Ishikawa (cell line): ENCODE data around the gene SLX9.
A peak's percentile ranks its signal among the peaks of the same experiment; 100 is the strongest.

Experiments
- CEBPB ChIP-seq: IDR thresholded peaks from 2 replicates; pipeline ENCODE4 v1.6.1; 2012
- CREB1 ChIP-seq: IDR thresholded peaks from 2 replicates; pipeline ENCODE4 v1.6.1; 2012; ENCODE audit warnings: low read depth
- EGR1 ChIP-seq: IDR thresholded peaks from 2 replicates; pipeline ENCODE4 v1.6.1; 2012
- EP300 ChIP-seq: IDR thresholded peaks from 2 replicates; pipeline ENCODE4 v1.6.1; 2012; ENCODE audit warnings: borderline replicate concordance
- FOXM1 ChIP-seq: IDR thresholded peaks from 2 replicates; pipeline ENCODE4 v1.6.1; 2012; ENCODE audit warnings: low read depth, borderline replicate concordance
- NFIC ChIP-seq: IDR thresholded peaks from 2 replicates; pipeline ENCODE4 v1.6.1; 2012
- RAD21 ChIP-seq: IDR thresholded peaks from 2 replicates; pipeline ENCODE4 v1.6.1; 2012; ENCODE audit warnings: low read depth
- TAF1 ChIP-seq: IDR thresholded peaks from 2 replicates; pipeline ENCODE4 v1.6.1; 2012; ENCODE audit warnings: low read depth, mild to moderate bottlenecking
- TCF12 ChIP-seq: IDR thresholded peaks from 2 replicates; pipeline ENCODE4 v1.6.1; 2012; ENCODE audit warnings: low read depth
- TEAD4 ChIP-seq: IDR thresholded peaks from 2 replicates; pipeline ENCODE4 v1.6.1; 2012
- YY1 ChIP-seq: IDR thresholded peaks from 2 replicates; pipeline ENCODE4 v1.6.1; 2012; ENCODE audit warnings: low read depth
- ZBTB7A ChIP-seq: IDR thresholded peaks from 2 replicates; pipeline ENCODE4 v1.6.1; 2012; ENCODE audit warnings: low read depth
- TF ChIP-seq, protein P1 (sequence below): IDR thresholded peaks from 2 replicates; pipeline ENCODE4 v1.6.1; 2012
- TF ChIP-seq, protein P2 (sequence below): IDR thresholded peaks from 2 replicates; pipeline ENCODE4 v1.6.1; 2012; ENCODE audit warnings: low read depth, mild to moderate bottlenecking
- TF ChIP-seq, protein P3 (sequence below): IDR thresholded peaks from 2 replicates; pipeline ENCODE4 v1.6.1; 2012

SLX9 gene

GRCh38 chr21:44911068-44911383 is 28.8 kb upstream of the SLX9 start:
- TF ChIP-seq, protein P1, sequence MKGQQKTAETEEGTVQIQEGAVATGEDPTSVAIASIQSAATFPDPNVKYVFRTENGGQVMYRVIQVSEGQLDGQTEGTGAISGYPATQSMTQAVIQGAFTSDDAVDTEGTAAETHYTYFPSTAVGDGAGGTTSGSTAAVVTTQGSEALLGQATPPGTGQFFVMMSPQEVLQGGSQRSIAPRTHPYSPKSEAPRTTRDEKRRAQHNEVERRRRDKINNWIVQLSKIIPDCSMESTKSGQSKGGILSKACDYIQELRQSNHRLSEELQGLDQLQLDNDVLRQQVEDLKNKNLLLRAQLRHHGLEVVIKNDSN: no peak

DNA sequence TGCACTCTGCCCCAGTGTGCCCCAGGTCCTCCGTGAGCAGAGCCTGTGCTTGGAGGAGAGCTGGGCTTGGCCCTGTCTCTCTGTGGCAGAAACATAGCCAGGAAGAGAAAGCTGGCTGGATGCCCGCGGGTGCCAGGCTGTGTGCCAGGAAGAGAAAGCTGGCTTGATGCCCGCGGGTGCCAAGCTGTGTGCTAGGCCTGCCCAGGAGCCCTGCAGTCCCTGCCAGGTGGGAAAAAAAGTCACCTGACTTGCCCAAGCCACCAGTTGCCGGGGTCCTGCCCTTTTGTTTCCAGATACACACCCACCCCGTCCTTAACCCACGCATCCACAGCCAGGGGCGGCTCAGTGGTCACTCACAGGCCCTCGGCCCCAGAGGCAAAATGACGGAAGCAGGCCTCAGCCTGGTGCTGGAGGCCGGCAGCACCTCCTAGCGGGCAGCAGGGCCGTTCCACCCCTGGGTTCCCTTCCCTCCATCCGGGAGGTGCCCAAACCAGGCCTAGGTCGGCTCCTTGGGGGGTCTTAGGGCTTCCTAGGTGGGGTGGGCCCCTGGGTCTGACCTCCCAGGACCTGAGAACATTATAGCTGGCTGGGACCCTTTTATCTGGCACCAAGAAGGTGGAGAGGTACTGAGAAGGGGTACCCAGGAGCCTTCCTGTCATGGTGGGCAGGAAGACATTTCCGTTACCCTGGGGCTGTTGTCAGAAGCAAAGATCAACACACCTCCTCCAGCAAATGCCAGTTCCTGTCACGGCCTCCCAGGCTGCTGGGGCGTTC is 28.3 kb upstream of the SLX9 start:
- TF ChIP-seq ZBTB7A (no peak; the same call in 1 of the 2 replicates), FOXM1 (no peak), TEAD4 (no peak), RAD21 (peak; percentile 66; the same call in 1 of the 2 replicates), NFIC (peak; percentile 91)
- TF ChIP-seq, protein P1: peak; percentile 44; the same call in 1 of the 2 replicates

- TF ChIP-seq CREB1 (no peak), CEBPB (no peak), RAD21 (no peak)
- TF ChIP-seq, protein P1: no peak
These were observed 27.7 kb upstream of the SLX9 start for GRCh38 chr21:44912158-44912473.

DNA sequence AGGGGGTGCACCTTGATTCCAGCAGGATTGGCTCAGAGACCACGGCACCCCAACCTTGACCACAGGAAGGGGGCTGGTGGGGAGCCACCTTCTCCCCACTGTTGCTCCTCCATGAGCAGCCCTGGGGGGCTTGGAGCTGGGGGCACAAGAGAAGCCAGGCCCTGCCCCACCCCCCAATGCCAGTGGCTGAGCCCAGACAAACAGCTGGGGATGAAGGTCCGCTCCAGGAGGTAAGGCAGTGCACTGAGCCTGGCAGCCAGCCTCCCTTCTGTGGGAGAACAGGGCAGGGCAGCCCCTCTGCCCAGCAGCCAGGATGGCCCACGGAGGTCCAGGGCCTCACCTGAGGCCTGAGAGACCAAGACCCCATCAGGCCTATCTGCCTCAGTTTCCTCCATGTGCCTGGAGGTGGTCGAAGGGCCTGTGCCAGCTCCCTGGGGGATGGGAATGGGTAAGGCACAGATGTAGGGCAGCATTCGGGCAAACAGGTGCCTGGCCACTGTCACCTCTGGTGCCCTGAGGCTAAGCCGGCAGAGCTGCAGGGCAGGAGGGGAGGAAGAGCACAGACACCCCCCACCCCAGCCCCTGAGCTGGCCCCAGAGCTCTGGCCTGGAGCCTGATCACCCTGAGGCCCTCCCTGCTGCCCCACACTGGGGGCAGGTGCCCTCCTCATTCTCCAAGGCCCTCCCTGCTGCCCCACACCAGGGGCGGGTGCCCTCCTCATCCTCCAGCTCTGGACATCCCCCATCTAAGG is 26.2 kb upstream of the SLX9 start:
- TF ChIP-seq NFIC (no peak), CREB1 (no peak), TAF1 (no peak), FOXM1 (no peak), ZBTB7A (no peak), RAD21 (no peak), TCF12 (no peak), TEAD4 (no peak), YY1 (no peak), EP300 (no peak), CEBPB (no peak), EGR1 (no peak)
- TF ChIP-seq, protein P2, sequence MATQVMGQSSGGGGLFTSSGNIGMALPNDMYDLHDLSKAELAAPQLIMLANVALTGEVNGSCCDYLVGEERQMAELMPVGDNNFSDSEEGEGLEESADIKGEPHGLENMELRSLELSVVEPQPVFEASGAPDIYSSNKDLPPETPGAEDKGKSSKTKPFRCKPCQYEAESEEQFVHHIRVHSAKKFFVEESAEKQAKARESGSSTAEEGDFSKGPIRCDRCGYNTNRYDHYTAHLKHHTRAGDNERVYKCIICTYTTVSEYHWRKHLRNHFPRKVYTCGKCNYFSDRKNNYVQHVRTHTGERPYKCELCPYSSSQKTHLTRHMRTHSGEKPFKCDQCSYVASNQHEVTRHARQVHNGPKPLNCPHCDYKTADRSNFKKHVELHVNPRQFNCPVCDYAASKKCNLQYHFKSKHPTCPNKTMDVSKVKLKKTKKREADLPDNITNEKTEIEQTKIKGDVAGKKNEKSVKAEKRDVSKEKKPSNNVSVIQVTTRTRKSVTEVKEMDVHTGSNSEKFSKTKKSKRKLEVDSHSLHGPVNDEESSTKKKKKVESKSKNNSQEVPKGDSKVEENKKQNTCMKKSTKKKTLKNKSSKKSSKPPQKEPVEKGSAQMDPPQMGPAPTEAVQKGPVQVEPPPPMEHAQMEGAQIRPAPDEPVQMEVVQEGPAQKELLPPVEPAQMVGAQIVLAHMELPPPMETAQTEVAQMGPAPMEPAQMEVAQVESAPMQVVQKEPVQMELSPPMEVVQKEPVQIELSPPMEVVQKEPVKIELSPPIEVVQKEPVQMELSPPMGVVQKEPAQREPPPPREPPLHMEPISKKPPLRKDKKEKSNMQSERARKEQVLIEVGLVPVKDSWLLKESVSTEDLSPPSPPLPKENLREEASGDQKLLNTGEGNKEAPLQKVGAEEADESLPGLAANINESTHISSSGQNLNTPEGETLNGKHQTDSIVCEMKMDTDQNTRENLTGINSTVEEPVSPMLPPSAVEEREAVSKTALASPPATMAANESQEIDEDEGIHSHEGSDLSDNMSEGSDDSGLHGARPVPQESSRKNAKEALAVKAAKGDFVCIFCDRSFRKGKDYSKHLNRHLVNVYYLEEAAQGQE: no peak
- TF ChIP-seq, protein P1: no peak
- TF ChIP-seq, protein P3, sequence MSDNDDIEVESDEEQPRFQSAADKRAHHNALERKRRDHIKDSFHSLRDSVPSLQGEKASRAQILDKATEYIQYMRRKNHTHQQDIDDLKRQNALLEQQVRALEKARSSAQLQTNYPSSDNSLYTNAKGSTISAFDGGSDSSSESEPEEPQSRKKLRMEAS: no peak

DNA sequence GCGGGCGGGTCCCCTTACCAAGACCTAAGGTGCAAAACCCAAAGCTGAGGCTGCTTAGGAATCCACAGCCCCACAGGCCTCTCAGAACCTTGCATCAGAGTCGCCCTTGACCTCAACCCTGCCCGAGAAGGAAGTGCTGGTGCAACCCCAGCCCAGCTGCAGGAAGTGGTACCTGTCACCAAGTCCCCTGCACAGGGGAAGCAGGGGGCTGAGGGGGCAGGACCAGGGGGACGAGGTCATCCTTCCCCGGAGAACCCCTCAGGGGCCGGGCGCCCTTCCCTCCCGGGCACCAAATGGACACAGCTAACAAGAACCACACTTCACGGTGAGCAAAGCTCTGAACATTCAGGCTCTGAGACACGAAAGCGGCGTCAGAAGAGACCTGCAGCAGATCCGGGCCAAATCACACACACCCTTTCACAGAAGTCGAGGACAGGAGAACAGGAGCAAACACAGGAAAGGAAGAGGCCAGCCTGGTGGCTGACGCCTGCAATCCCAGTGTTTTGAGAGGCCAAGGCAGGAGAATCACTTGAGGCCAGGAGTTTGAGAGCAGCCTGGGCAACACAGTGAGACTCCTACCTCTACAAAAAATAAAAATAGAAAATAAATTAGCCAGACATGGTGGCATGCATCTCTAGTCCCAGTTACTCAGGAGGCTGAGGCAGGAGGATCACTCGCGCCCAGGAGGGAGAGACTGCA is 25.5 kb upstream of the SLX9 start:
- no peak for TF ChIP-seq ZBTB7A

- TF ChIP-seq CREB1 (no peak), ZBTB7A (no peak), CEBPB (no peak), EGR1 (no peak), FOXM1 (no peak), YY1 (no peak), TCF12 (no peak), NFIC (no peak), EP300 (no peak), RAD21 (no peak)
- TF ChIP-seq, protein P3: no peak
- TF ChIP-seq, protein P2: no peak
- TF ChIP-seq, protein P1: no peak
These were observed 22.9 kb upstream of the SLX9 start for GRCh38 chr21:44916965-44917364.
